Stimulated activated naive CD8-positive, alpha-beta T cell treated with anti-CD3 and anti-CD28 coated beads, Interleukin-15, amount 100 ng/mL, for 72 hours (primary cell): ENCODE measurements around the gene PPP1R8.

Source experiments
- ATAC-seq: fragments of 150-1000 bp; cut with Tn5 transposase; 2 replicates; pipeline ENCODE4 v1.10.0; 2021; ENCODE audit warnings: mild to moderate bottlenecking, moderate library complexity
- DNase-seq, 2 donors: peaks; one replicate each; pipeline ENCODE4 v3.0.0; 2021 to 2022
- H3K27ac Mint-ChIP-seq, 2 donors: one replicate each; pipeline ENCODE4 v1.8.0; 2022; ENCODE audit warnings: mild to moderate bottlenecking in 2 of 2, mixed read lengths in 2 of 2, moderate library complexity in 2 of 2
- H3K27me3 Mint-ChIP-seq: one replicate; pipeline ENCODE4 v1.8.0; 2022; ENCODE audit warnings: mixed read lengths
- H3K4me1 Mint-ChIP-seq: one replicate; pipeline ENCODE4 v1.8.0; 2022; ENCODE audit warnings: mild to moderate bottlenecking, mixed read lengths
- H3K4me3 Mint-ChIP-seq, 2 donors: one replicate each; pipeline ENCODE4 v1.8.0; 2022; ENCODE audit warnings: mild to moderate bottlenecking in 2 of 2, mixed read lengths in 2 of 2, moderate library complexity in 1 of 2
- H3K9me3 Mint-ChIP-seq, 2 donors: one replicate each; pipeline ENCODE4 v1.8.0; 2022; ENCODE audit warnings: mixed read lengths in 2 of 2

The PPP1R8 gene

GRCh38 chr1:27889506-27889905 is 58.9 kb downstream of the PPP1R8 start:
- Mint-ChIP-seq H3K4me3 (no peak overlapping the region), H3K27ac (no peak overlapping the region), H3K4me1 (peaks cover 48% of the 10 kb centered on the region), H3K9me3 (no peaks in the 10 kb centered on the region), H3K27me3 (no peaks in the 10 kb centered on the region)
- ATAC-seq (no peak), DNase-seq (no peak)

GRCh38 chr1:27891196-27891889 is 60.8 kb downstream of the PPP1R8 start:
- Mint-ChIP-seq H3K4me1 (peaks cover 29% of the 10 kb centered on the region), H3K27ac (peak overlapping the region in 1 of 2 donors; percentile 85), H3K4me3 (peak overlapping the region in 1 of 2 donors; percentile 49), H3K27me3 (no peaks in the 10 kb centered on the region), H3K9me3 (no peaks in the 10 kb centered on the region)
- peak in 1 of 2 donors; percentile 51 for DNase-seq
- ATAC-seq = peak; percentile 68

GRCh38 chr1:27894521-27894920 is 63.9 kb downstream of the PPP1R8 start:
- DNase-seq = no peak
- no peaks in the 10 kb centered on the region for H3K9me3 Mint-ChIP-seq
- H3K27ac Mint-ChIP-seq = peak overlapping the region in 1 of 2 donors; percentile 84
- H3K4me1 Mint-ChIP-seq = peaks cover 13% of the 10 kb centered on the region
- no peak for ATAC-seq
- H3K27me3 Mint-ChIP-seq = no peaks in the 10 kb centered on the region
- no peak overlapping the region for H3K4me3 Mint-ChIP-seq
